H1 (cell line): ENCODE data around the gene WSCD1.

Experiments
- CEBPB ChIP-seq: IDR thresholded peaks from 2 replicates; pipeline ENCODE4 v1.6.1; 2012; ENCODE audit warnings: low read depth, low read length
- EP300 ChIP-seq, 2 experiments: IDR thresholded peaks; 1 replicate in 1 of 2; 2 replicates in 1 of 2; pipeline ENCODE4 v1.6.1; 2011 to 2012; ENCODE audit warnings: low read depth in 2 of 2, low read length in 2 of 2, mild to moderate bottlenecking in 2 of 2, borderline replicate concordance in 1 of 2, inconsistent platforms in 1 of 2, moderate library complexity in 1 of 2
- EZH2 ChIP-seq: fragments of 200-600 bp; sonication (generic); IDR thresholded peaks from 2 replicates; pipeline ENCODE4 v1.7.1; 2012; ENCODE audit warnings: low read depth, mild to moderate bottlenecking, moderate library complexity, low read length, inconsistent platforms; ENCODE audit not compliant: severe bottlenecking
- FOSL1 ChIP-seq: IDR thresholded peaks from 2 replicates; pipeline ENCODE4 v1.6.1; 2011; ENCODE audit warnings: mild to moderate bottlenecking, low read depth, low read length, moderate library complexity; ENCODE audit not compliant: insufficient read depth
- JUN ChIP-seq: IDR thresholded peaks from 2 replicates; pipeline ENCODE4 v1.6.1; 2011; ENCODE audit warnings: low read depth, mild to moderate bottlenecking, improper control_type of control experiment, low read length
- PHF8 ChIP-seq: fragments of 200-600 bp; sonication (generic); conservative IDR thresholded peaks from 2 replicates; pipeline ENCODE4 v1.7.1; 2012; ENCODE audit warnings: low read depth, mild to moderate bottlenecking, inconsistent platforms, low read length, moderate library complexity
- POLR2A ChIP-seq, 2 experiments: IDR thresholded peaks; 1 replicate in 1 of 2; 2 replicates in 1 of 2; pipeline ENCODE4 v1.6.1; 2011; ENCODE audit warnings: low read depth in 2 of 2, low read length in 2 of 2, mild to moderate bottlenecking in 2 of 2; ENCODE audit errors: control extremely low read depth in 1 of 2
- SIRT6 ChIP-seq: IDR thresholded peaks from one replicate; pipeline ENCODE4 v1.7.1; 2012; ENCODE audit warnings: low read length, inconsistent platforms
- SP4 ChIP-seq: IDR thresholded peaks from 2 replicates; pipeline ENCODE4 v1.6.1; 2012; ENCODE audit warnings: low read length, inconsistent platforms
- TAF1 ChIP-seq: IDR thresholded peaks from 2 replicates; pipeline ENCODE4 v1.6.1; 2011; ENCODE audit warnings: mild to moderate bottlenecking, low read depth, low read length
- TF ChIP-seq, protein P1 (sequence below): IDR thresholded peaks from 2 replicates; pipeline ENCODE4 v1.6.1; 2012; ENCODE audit warnings: inconsistent platforms
- TF ChIP-seq, protein P2 (sequence below), 3 experiments: IDR thresholded peaks; 1 replicate in 2 of 3; 2 replicates in 1 of 3; pipeline versions ENCODE4 v1.5.1 to v1.6.1; 2011; ENCODE audit warnings: low read length in 3 of 3, mild to moderate bottlenecking in 3 of 3, inconsistent platforms in 2 of 3, low read depth in 1 of 3, moderate library complexity in 1 of 3; ENCODE audit not compliant: insufficient read depth in 1 of 3; ENCODE audit errors: control extremely low read depth in 1 of 3
- TF ChIP-seq, protein P3 (sequence below): IDR thresholded peaks from 2 replicates; pipeline ENCODE4 v1.6.1; 2012; ENCODE audit warnings: inconsistent platforms

DNA sequence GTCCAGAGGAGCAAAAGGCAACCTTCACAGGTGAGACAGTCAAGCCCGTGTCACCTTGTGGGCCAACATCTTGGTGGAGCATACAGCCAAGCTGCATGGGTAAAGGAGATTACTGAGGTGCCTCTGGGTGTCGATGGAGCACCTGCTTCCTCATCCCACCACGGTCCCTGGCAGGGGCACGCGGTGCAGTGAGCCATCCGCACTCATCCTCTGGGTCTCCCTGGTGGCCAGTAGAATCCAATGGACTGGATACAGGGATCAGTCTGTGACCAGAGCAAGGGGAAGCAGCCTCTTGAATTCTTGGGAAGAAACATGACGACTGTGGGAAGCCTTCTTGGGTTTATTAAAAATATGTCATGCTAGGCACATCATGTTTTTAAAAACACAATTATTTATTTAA, 4.8 kb upstream of the WSCD1 start:
- TF ChIP-seq, protein P1, sequence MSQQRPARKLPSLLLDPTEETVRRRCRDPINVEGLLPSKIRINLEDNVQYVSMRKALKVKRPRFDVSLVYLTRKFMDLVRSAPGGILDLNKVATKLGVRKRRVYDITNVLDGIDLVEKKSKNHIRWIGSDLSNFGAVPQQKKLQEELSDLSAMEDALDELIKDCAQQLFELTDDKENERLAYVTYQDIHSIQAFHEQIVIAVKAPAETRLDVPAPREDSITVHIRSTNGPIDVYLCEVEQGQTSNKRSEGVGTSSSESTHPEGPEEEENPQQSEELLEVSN: no peak
- TF ChIP-seq SIRT6 (no peak), TAF1 (no peak), EZH2 (no peak), POLR2A (IDR thresholded peaks at IDR 0.05; ENCODE audit: control extremely low read depth in 1 of 2, low read depth in 2 of 2, low read length in 2 of 2) (no peak), JUN (no peak), CEBPB (no peak), PHF8 (no peak), FOSL1 (no peak), EP300 (IDR thresholded peaks at IDR 0.05; ENCODE audit: borderline replicate concordance in 1 of 2, low read depth in 2 of 2, low read length in 2 of 2) (no peak), SP4 (no peak)
- TF ChIP-seq, protein P2, sequence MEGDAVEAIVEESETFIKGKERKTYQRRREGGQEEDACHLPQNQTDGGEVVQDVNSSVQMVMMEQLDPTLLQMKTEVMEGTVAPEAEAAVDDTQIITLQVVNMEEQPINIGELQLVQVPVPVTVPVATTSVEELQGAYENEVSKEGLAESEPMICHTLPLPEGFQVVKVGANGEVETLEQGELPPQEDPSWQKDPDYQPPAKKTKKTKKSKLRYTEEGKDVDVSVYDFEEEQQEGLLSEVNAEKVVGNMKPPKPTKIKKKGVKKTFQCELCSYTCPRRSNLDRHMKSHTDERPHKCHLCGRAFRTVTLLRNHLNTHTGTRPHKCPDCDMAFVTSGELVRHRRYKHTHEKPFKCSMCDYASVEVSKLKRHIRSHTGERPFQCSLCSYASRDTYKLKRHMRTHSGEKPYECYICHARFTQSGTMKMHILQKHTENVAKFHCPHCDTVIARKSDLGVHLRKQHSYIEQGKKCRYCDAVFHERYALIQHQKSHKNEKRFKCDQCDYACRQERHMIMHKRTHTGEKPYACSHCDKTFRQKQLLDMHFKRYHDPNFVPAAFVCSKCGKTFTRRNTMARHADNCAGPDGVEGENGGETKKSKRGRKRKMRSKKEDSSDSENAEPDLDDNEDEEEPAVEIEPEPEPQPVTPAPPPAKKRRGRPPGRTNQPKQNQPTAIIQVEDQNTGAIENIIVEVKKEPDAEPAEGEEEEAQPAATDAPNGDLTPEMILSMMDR (IDR thresholded peaks at IDR 0.05; ENCODE audit: control extremely low read depth in 1 of 3, insufficient read depth in 1 of 3, low read depth in 1 of 3, low read length in 3 of 3): no peak
- TF ChIP-seq, protein P3, sequence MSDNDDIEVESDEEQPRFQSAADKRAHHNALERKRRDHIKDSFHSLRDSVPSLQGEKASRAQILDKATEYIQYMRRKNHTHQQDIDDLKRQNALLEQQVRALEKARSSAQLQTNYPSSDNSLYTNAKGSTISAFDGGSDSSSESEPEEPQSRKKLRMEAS: no peak
